Stimulated activated CD8-positive, alpha-beta memory T cell treated with anti-CD3 and anti-CD28 coated beads, Interleukin-7, amount 100 ng/mL, for 4 hours (primary cell): Measurements from ENCODE around the gene ERGIC3.
"Not testable (repeated sequence)": the region's sequence is repeated elsewhere in the genome, so short reads cannot be mapped to it uniquely, and the experiment has no call there.

Source experiments
- DNase-seq, 2 donors: peaks; one replicate each; pipeline ENCODE4 v3.0.0-alpha.2; 2020; ENCODE audit warnings: low read depth in 2 of 2

ERGIC3 gene

DNA sequence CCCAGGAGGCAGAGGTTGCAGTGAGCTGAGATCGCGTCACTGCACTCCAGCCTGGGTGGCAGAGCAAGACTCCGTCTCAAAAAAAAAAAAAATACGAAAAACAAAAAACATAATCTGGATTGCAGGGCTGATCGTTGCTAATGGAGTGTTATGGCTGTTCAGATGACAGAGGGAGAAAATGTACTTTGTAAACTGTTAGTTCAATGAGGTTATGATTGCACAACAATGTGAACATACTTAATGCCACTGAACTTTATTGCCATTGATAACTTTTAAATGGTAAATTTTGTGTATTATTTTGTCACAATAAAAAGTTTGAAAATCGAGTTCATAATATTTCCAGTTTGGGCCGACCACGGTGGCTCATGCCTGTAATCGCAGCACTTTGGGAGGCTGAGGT lies 22.9 kb upstream of the ERGIC3 start:
- no peak for DNase-seq

DNA sequence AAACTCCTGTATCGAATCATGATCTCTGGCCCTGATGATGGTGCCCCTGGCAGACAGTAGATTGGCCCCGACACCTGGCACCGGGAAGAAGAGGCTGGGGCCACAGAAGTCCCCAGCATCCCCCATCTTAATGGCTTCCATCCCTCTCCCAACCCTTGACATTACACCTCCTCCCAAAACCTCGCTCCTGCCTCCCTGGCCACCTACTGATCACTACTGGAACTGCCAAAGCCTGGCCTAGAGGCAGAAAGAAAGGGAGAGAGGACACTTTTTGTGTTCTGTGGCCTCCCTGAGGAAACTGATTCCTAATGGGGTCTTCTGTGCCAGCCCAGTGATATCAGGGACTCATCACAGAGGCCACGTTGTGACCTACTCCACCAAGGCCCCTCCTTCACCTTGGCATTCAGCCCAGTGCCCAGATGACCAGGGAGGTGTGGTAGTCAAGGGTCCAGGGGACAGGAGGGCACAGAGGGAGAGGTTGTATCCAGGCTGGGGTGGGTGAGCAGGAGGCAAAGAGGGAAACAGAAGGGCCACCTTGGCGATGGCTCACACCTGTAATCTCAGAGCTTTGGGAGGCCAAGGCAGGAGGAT lies 18.5 kb upstream of the ERGIC3 start:
- DNase-seq: no peak

DNA sequence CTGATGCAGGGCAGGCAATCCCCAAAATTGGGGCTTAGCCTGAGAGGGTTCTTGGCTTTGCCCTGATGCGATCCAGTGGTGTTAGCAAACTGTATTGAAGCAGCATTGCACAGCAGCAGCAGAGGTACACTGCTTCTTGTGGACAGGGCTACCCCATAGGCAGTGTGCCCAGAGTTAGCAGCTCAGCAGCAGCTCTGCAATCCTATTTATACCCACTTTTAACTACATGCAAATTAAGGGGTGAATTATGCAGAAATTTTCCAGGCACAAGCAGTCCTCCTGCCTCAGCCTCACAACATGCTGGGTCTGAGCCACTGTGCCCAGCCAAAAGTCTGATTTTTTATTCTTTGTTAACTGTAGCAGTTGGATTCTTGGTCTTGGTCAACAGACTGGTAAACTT lies 16.2 kb upstream of the ERGIC3 start:
- no peak for DNase-seq

DNA sequence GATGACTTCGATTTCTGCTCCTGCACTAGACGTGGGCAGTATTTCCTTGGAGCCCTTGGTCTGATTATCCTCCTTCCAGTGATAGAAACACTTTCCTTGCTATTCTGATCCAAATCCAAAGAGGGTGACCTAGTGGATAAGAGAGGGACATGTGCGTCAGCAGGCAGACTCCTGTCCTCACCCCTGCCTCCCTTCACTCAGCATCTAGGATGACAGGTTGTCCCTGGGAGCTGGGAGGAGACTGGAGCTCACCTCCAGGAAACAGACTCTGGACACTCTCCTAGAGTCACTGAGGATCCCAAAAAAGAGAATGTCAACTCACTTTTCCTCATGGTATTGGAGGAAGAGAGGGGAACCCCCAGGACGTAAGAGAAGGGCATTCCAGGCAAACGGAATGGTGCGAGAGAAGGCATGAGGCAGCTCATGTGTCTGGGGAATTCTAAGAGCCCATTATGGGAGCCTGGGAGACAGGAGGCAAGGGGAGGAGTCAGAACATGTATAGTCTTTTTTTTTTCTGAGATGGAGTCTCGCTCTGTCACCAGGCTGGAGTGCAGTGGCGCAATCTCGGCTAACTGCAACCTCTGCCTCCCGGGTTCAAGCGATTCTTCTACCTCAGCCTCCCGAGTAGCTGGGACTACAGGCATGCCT lies 14.6 kb upstream of the ERGIC3 start:
- DNase-seq: no peak

DNA sequence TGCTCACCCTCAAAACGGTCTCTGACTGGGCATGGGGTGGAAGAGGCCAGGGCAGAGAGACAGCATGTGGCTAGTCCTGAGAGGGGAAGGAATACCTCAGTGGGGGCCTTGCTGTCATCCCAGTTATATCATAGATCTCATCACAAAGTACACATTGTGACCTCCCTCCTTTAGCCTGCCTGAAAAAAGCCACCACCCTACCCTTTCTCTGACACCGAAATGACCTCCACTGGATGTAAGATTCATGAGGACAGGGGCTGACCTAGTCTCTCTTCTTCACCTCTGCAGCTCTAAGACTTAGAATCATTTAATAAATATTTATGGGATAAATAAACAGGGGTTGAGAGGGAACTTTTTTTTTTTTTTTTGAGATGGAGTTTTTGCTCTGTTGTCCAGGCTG lies 12.3 kb upstream of the ERGIC3 start, which contains the start of gene C20orf173:
Gene C20orf173 (minus strand): TSS at position 101 of the 400 bp plus-strand sequence. CDS start 279 bp downstream, outside the sequence.
- no peak for DNase-seq

DNA sequence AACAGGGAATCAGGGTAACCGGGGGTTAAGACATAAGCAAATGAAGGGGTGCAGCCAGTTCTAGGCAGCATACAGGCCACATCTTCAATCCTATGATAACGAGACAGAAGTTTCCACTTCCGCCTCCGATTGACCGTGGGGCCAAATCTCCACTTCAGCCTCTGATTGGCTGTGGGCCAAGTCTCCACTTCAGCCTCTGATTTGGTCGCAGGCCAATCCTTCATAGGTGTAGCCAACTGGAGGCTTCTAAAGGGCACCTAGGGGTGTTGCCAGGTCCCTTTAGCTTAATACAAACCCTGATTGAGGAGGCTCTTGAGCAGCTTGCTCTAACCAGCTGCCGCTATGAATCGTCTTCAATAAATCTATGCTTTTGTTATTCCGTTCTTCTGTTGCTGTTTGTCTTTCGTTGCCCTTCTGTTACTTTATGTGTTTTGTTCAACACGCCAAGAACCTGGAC lies 2.1 kb upstream of the ERGIC3 start:
- DNase-seq: no peak

DNA sequence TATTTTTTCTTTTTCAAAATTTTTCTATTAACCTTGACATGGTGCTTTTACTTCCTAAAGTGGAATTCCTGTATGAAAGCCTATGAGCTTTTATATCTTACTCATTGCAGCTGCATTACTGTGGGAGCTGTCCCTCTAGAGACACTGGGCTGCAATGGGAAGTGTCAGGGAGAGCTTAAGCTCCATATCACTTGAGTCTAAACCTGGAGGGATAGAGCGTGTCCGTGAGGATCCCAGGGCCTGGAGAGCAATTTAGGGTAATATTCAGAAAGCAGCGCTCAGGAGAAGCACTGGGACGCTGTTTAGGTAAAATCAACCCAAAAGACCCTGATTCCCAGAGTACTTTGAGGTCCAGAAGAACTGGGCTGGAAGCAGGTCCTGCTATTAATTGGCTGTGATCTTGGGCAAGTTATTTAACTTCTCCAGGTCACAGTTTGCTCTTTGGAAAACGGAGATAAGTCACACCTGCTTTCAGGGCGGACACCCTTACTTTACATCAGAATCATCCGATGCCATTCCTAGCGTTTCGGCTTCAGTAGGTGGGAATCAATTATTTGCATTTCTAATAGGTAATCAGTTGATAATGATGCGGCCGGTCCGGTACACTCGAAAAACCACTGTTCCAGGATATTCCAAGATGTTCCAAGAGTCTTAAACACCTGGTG lies 628 bp upstream of the ERGIC3 start:
- DNase-seq: no peak

DNA sequence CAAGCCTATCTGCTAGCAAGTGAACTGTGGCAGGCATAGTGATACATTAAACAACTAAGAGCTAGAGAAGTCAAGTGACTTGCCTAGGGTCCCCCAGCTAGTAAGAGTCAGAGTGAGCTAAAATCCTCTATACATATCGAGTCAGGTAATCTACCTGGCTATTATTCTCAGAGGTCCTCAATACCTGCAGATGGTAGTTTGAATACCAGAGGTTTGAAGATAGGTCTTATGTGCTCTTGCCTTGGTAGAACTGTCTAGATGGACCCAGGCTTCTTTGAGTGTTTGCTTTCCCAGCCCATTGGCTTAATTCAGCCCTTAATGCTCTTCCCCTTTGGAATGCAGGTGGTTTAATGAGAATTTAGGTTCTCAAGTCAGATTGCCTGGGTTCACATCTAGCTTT lies 1.1 kb downstream of the ERGIC3 start:
- no peak for DNase-seq

DNA sequence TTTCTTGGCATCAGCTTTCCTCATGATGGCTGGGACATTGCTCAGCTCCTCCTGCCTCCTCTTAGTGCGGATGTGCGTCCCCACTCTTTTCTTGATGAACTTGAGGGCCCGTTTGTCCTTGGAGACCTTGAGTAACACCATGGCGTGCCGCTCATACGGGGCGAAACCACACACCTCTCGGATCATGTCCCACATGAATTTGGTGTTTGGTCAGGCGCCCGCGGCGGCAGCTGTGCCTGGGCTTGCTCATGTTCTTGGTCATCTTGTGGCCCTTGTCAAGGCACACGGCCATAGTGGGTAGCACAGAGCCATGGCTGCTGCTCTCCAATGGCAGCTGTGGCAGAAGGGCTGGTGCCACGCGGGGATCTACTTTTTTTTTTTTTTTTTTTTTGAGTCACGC lies 2.6 kb downstream of the ERGIC3 start:
- no peak for DNase-seq

DNA sequence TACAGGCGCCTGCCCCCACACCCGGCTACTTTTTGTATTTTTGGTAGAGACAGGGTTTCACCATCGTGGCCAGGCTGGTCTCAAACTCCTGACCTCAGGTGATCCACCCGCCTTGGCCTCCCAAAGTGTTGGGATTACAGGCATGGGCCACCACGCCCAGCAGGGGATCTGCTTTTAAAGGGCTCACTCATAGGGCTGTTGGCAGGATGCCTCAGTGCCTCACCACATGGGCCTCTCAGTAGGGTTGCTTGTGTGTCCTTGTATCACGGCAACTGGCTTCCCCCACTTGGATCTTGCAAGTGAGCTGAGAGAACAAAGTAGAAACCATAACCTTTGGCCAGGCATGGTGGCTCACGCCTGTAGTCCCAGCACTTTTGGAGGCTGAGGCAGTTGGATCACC lies 3.1 kb downstream of the ERGIC3 start:
- DNase-seq: not testable (repeated sequence)

DNA sequence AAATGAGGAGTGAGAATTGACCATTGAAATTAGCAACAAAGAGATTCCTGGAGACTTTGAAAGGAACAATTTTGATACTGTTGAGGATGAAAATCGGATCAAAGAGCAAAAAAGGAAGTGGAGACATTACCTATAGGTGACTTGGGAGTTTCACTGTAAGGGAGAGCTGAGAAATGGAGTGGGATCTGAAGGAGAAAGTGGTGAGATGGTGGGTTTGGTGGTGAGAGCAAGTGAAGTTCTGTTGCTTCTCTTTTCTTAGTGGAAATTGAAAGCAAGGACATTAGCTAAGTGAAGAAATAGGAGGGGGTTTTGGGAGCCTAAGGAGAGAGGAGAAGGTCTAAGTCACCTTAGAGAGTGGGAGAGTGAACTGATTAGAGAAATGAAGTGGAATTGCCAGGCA lies 4.2 kb downstream of the ERGIC3 start:
- DNase-seq: no peak

DNA sequence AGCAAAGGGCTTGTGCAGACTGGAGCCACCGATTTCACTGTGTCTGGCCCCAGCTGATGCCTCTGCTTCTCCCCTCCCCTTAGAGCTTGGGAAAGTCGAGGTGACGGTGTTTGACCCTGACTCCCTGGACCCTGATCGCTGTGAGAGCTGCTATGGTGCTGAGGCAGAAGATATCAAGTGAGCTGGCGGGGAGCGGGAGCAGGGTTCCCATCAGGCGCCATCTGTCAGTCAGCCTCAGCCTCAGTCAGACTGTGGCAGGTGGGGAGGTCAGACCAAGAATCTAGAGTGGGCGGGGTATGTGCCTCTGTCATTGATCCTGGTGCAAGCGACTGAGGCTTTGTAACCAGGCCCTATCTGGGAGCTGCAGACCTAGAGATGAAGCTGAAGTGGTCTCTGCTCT lies 5.5 kb downstream of the ERGIC3 start:
- DNase-seq: no peak

DNA sequence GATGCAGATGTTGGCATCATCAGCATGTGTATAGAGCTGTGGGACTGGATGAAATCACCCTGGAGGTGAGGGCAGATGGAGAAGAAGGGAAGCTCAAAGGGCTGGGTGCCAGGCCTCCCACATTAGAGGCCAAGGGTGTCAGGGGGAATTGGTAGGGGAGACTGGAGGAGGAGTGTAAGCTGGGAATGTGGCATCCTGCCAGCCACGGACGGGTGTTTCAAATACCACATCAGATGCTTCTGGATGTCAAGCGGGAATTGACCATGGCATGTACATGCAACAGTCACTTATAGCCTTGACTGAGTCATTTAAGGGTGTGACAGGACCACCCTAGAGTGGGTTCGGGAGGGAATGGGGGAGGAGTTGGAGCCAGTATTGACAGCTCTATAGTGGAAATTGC lies 9.6 kb downstream of the ERGIC3 start:
- DNase-seq: no peak

DNA sequence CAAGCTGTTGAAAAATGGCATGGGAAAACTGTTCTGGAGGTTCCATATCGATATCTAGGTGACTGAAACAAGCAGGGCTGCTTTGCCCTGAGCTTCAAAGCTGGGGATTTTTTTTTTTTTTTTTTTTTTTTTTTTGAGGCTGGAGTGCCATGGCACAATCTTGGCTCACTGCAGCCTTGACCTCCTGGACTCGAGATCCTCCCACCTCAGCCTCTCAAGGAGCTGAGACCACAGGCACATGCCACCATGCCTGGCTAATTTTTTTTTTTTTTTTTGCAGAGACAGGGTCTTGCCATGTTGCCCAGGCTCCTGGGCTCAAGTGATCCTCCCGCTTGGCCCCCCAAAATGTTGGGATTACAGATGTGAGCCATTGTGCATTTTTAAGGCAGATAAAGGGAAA lies 11.0 kb downstream of the ERGIC3 start:
- no peak for DNase-seq

DNA sequence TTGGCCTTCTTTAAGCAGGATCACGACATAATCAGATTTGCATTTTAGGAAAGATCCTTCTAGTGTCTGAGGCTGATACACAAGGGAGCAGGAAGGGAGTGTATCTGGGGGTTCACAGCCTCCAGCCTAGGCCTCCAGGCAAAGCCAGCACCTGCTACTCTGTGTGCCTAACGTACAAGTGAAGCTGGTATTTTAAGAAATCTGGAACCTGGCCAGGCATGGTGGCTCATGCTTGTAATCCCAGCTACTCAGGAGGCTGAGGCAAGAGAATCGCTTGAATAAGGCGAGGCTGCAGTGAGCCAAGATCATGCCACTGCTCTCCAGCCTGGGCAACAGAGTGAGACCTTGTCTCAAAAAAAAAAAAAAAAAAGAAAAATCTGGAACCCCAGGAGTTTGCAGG lies 13.6 kb downstream of the ERGIC3 start:
- not testable (repeated sequence) for DNase-seq

DNA sequence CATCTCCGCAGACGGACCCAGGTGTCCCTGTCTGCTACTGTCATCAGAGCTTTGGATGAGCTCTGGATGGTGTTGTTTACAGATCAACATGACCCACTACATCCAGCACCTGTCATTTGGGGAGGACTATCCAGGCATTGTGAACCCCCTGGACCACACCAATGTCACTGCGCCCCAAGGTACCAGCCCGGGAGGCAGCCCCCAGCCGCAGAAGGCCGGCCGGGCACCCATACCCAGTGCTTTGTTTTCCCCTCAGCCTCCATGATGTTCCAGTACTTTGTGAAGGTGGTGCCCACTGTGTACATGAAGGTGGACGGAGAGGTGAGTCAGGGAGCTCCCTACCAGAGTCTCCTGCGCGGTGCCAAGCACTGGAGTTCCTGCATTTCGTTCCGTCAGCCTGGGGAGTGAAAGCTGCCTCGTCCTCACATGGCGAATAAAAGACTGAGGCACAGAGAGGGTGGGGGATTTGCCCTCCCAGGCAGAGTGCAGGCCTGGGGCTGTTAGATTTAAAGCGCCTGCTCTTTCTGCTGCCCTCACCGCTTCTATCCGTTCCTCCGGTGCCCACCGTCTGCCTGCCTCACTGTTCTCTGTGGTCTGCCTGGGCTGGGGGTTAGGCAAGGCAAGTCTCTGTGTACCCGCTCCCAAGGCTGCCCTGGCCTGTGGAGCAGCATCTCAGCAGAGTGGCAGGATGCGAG lies 14.2 kb downstream of the ERGIC3 start:
- no peak for DNase-seq

DNA sequence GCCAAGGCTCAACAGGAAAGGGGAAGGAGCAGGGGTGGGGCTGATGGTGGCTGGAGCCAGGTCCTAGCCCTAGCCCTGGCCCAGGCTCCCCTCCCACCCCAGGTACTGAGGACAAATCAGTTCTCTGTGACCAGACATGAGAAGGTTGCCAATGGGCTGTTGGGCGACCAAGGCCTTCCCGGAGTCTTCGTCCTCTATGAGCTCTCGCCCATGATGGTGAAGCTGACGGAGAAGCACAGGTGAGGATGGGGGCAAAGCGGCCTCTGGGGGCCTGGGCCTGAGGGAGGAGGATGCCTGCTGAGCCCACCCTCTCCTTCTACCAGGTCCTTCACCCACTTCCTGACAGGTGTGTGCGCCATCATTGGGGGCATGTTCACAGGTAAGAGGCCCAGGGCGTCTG lies 15.0 kb downstream of the ERGIC3 start:
- DNase-seq: no peak

DNA sequence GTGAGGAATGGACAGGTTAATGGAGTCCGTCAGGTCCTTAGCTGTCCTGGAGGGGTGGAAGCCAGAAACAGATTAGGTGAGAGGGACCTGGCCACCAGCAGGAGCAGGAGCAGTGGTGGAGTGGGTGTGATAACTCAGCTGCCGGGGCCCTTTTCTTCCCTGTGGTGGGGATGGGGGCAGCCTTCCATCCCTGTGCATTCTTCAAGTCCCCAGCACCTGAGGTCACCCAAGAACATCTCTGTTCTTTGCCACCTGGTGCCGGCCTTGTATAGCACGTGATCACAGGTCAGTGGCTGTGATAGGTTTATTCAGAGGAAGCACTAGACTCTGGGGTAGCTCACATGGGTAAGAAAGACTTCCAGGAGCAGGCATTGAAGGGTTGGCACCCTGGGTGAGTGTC lies 16.6 kb downstream of the ERGIC3 start:
- DNase-seq: no peak

DNA sequence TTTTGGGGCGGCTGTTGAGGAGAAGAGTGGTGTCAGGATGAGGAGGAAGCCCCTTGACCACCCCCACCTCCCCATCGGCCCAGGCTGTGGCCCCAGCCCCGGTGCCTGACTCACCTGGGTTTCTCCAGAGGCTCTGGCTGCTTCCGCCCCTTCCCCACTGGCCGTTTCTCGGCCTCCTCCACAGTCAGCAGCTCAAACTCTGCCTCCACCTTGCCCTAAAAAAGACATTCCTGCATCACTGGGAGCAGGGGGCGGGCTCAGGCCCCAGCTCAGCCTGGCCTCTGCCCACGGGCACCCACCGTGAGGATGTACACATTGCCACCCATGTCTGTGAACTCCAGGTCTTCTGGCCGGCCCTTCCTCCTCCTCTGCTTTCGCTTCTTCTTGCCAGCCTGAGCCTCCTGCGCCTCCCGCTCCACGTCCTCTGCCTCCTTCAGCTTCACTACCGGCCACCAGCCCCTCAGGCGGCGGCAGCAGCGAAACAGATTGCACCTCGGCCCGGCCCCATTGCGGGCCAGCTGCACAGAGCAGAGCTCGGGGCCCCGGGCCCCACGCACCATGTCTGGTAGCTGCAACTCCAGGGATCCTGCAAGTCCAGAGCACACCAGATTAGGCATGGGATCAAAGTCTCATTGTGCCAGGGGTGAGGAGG lies 17.3 kb downstream of the ERGIC3 start:
- DNase-seq: no peak

DNA sequence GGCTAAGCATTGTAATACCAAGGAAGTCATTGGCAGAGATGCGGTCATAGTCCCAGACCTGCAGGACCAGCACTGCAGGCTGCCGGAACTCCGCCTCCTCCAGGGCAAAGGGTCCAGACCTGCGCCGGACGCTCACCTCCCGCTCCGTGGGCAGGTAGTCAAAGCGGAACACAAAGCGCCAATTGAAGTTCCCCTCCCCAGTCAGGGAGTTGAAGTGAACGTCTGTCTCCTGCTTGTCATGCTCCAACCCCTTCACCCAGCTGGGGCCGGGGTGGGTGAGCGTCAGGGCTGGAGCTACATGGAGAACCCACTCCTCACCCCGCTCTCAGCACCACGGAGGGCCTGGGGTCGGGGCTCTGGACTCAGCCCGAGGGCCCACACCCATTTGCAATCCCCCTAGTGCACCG lies 18.2 kb downstream of the ERGIC3 start:
- DNase-seq: no peak

DNA sequence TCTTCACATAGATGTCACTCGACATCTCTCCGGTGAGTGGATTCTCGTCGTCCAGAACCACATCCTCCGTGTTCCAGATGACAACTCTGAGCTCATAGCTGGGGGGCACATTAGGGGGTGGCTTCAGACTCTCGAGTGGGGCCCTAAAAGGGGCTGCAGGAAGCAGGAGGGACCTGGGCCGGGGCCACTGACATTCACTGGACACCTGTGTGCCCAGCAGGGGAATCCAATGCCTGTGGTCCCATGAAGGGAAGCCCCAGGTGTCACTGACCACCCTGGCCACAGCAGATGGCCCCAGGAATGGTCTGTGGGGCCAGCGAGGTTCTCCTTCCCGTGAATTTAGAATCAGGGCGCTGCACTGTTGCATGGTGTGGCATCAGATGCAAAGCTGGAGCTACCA lies 18.7 kb downstream of the ERGIC3 start:
- DNase-seq: no peak

DNA sequence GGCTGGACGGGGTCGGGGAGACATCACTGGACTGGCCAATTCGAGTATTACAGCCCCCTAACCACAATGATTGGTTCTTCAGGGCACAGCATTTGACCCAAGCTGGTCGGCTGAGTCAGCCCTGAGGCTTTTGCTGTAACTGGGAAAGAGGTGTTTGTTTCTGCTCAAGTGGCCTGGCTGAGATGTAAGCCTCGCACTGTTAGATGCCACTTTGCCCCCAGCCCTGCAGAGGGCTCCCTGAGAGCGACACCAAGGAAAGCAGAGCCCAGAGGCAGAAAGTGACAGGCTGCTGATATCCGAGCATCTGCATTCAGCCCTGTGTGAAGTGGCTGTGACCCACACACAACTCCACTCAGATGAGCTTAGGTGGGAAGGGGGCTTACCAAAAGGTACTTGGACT lies 19.4 kb downstream of the ERGIC3 start:
- DNase-seq: no peak
